CD4-positive, alpha-beta T cell treated with Interleukin-21 for 1 hour (primary cell): ENCODE measurements around the gene KIF7.

ENCODE experiments used
- DNase-seq: peaks from one replicate; pipeline ENCODE4 v3.0.0-alpha.2; 2020

KIF7 gene

DNA sequence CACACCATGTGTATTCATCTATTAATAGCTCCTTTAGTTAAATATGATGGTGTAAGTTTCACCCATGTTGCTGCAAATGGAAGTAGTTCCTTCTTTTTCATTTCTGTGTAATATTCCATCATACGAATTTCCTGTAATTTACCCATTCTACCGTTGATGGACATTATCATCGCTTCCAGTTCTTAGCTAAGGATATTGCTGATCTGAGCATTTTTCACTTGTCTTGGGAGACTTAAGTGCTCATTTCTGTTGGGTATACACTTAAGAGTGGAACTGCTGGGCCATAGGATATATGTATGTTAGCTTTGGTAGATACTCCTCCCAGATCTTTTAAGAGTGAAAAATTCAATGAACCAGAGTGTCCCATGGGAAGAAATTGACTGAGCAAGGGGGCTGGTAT is 12.9 kb upstream of the KIF7 start:
- no peak for DNase-seq

DNA sequence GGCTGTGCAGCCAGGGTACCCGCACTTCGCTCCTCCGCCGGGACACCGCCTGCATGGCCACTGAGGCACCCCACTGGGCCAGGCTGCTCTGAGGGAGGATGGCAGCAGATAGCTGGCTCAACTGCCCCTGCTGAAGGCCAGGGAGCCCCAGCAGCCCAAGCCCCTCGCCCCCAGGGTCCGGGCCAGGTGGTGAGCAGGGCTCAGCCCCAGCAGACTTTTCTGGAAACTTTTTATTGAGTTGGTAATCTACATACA is 12.4 kb upstream of the KIF7 start:
- DNase-seq, result no peak

DNA sequence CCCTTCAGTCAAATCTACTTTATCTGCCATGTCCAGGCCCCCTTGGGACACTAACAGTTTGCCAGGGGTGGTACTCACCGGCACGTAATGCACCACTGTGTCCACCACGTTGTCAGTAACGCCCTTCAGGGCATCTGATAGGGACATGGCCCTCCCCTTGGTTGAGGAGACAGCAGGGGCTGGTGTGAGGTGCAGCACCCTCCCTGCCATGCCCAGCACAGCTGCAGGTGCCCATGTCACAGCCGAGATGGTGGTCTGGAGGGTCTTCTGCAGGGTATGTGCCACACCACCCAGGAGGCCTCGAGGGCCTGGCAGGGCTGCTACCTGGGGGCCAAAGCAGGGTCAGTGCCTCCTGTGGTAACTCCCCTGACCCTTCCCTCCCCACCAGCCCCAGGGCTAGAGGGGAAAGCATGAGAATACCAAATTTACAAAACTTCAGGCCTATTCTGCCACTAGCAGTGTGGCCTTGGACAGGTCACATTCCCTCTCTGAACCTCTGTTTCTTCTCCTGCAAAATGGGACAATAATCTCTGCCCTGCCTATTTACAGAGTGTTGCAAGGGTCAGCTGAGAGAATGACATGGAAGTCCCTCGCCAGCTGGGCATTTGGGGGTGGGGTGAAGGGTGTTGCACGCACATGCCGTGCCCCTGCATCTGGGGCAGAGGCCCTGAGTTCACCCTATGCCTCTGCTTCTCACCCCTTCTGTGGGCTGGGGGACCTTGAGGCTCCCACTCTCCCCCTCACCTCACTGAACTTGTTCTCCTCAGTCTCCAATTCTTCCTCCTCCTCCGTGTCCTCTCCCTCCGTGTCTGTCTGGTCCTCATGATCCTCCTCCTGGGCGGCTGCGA is 11.8 kb upstream of the KIF7 start:
- DNase-seq, result no peak

DNA sequence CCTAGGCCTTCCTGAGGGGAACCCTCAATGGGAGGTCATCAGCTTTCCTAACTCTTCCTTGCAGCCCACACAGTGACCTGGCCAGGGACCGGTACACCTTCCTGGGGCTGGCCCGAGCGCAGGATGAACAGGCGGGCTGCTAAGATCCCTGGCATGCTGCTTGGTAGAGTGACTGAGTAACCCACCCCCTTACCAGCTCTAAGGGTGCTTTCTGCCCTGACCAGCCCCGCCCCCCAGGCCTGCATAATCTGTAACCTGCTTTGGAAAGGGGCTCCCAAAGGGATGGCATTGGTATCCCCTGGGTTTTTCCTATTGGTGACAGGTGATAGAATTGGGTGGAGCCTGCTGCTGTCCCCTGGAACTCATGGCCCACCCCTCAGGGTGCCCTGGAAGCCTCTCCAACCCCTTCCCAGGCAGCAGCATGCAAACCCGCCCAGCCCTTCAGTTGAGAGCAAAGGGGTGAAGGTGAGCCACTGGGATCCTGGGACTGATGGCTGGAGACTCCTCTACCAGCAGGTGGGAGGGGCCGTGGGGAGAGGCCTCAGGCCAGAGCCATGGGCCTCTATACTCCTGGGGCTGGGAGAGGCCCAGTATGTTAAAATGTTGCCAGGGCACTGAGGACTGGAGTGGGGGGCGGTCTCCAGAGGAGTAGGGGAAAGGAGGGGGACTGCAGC is 11.1 kb upstream of the KIF7 start:
- no peak for DNase-seq

DNA sequence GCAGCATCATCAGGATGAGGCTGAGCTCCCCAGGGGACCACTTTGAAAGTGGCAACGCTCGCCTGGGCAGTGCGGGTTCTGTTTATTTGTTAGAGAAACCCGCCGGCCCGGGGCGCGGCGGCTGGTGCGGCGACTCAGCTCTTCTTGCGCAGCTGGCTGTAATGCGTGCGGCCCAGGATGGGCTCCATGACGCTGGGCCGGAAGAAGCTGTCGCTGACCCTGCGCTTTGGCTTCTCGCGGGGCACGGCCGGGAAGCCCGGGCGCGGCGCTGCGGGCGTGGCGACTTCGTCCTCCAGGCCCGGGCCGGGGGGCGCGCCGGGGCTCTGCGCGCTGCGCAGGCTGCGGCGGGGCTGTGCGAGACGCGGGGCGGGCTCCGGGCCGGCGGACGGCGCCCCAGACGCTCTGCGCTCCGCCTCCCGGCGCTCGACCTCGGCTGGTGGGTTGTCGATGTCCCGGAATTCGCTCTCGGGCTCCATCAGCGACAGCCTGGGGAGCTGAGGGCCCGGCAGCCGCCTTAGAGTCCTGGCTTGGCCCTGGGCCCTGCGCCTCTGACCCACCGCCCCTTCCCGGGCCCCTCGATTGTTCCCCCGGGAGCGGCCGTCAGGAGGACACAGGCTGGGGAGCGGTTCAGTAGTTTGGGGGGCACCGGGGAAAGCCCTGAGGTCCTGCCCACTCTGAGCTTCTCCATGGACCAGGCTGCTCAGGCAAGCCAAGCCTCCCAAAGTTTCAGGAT is 10.3 kb upstream of the KIF7 start:
- no peak for DNase-seq

DNA sequence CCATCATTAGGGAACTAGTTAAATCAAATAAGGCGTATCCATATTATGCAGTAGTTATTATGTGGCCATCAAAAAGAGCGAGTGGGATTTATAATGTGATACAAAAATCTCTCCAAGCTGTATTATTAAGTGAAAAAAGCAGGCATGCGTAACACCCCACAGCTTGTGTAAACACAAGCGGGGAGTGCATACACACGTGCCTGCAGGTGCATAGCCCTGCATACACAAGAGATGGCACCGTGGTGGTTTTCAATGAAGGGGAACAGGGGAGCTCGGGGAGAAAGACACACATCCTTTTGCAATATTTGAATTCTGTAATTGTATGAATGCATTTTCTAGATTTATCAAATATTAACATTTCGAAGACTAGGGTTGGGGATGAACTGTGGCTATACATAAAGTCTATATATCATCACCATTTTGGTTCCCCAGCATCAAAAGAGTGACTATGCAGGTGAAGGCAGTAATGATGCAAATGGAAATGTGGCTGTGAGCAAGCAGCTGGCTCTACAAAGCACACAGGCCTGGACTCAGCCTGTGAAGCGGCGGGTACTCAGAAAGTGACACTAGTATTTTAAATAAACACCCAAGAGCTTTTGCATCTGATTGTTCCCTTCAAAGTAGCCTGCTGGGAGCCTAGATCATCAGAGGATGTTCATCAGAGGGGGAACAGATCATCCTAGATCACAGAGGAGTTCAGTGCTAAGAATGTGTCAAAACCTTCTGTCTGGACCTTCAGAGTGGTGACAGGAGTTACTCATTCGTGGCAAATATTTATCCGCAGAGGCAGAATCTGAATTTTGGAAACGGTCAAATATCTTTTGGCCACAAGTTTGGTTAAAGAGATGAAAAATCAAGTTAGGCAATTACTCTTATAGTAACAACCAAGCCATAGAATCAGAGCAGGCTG is 9.4 kb upstream of the KIF7 start:
- no peak for DNase-seq

DNA sequence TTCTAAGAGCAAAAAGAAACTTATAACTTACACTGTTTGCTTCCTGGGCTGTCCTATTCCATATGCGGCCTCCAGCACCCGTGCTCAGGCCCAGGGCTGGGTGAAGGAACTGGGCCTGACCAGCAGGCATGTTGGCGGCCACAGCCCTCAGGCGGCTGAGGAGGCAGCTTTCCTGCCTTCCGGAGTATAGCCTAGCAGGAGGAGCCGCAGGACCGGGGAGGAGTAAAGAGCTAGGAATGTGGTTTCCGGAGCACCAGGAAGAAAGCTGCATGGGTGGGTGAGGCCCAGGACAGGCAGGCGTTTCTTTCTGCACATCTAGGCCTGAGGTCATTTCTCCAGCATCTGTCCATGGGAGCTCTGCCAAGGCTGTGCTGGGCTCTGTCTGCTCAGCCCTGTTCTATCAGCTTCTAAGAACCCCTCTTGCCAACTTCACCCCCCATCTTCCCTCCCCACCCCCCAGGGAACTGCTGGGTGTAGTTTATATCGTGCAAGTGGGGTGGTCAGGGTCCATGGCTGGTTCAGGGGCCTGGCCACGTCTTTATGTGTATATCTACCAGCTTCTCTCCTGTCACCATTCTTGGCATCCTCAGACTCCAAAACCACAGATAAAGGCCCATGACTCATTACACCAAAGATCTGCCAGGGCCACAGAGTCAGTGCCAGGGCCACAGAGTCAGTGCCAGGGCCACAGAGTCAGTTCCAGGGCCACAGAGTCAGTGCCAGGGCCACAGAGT is 7.8 kb upstream of the KIF7 start:
- no peak for DNase-seq

DNA sequence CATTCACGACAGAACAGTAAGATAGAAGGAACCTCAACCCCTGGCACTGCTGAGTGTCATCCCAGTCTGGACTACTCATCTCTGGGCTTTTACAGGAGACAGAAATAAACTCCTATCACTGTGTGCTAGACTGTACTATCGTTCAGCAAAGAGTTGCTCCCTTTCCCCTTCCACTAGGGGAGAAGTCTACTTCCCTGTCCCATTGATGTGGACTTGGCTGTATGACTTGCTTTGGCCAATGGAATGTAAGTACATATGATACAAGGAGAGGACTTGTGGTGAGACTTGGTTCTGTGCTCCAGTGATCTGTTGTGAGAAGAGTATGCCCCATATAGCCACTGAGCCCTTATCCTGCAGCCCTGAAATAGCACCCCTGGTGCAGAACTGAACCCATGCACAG is 5.3 kb upstream of the KIF7 start:
- DNase-seq, result no peak

DNA sequence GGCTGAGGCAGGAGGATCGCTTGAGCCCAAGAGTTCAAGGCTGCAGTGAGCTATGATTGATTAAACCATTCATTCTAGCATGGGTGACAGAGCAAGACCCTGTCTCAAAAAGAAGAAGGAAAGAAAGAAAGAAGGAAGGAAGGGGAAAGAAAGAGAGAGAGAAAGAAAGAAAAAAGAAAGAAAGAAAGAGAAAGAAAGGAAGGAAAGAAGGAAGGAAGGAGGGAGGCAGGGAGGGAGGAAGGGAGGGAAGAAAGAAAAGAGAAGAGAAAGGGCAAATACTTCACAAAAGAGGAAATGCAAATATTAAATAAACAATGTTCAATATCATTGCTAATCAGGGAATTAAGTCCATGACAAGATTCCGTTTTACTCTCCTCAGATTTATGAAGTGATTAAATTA is 4.0 kb upstream of the KIF7 start:
- no peak for DNase-seq

DNA sequence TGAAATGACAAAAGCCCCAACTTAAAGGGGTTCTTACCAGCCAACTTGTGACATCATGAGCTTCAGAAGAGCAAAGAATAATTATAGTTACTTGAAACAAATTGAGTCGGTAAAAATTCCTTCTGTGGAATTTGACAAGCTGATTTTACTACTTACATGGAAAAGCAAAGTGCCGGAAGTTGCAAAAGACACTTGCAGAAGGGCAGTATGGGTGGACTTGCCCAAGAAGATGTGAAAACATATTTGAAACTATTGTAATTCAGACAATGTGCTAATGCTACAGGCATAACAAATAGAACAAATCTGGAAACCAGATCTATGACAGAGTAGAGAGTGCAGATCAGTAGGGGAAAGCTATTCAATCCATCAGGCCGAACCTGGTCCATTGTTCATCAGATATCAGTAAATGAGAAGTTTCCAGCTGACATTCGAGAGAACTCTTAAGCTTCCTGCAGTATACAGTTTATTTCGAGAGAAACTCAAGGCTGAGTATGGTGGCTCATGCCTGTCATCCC is 2.5 kb upstream of the KIF7 start:
- no peak for DNase-seq

DNA sequence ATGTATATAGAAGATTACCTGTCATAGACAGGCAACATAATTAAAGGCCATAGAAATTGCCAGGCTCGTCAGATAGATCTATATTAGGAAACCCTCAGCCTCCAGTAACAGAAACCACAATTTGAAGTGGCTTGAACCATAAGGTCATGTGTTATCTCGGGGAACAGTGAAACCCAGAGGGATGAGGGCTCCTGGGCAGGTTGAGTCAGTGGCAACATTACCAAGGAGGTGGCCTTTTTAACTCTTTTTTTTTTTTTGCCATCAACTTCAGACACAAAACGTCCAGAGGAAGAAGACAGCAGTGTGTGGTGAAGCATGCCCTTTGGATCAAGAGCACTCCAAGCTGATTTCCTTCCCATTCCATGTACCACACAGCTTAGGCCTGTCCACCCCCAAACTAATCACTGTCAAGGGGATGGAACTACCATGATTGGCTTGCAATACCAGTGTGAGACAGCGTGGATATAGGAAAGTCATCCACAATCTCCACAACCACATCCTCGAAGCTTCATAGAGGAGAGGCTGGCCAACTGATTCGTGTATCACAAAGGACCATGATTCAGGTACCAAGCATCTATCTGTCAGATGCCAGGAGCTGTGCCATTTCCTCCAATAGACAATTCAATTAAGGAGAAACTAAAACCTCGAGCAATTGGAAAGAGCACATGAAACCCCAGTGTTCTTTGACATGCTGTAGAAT is 999 bp upstream of the KIF7 start:
- no peak for DNase-seq

DNA sequence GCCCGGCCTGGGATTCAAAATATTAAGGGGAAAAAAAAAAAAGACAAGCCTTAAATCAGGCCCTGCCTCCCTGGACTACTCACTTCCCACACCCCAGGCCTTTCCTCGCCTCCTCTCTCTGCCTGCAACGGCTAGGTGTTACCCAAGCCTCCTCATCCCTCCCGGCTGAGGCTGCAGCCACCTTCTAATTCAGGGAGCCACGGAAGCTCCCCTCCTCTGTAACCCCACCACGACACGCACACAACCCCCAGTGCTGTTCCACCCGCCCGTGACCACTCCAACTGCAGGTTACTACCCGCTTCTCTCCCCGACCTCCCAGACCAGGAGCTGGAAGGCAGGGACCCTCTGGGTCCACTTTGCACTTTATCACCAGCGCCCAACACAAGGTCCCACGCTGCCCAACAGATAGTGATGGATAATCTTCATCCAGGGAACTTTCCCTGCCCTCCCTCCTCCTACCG is 936 bp downstream of the KIF7 start:
- no peak for DNase-seq

DNA sequence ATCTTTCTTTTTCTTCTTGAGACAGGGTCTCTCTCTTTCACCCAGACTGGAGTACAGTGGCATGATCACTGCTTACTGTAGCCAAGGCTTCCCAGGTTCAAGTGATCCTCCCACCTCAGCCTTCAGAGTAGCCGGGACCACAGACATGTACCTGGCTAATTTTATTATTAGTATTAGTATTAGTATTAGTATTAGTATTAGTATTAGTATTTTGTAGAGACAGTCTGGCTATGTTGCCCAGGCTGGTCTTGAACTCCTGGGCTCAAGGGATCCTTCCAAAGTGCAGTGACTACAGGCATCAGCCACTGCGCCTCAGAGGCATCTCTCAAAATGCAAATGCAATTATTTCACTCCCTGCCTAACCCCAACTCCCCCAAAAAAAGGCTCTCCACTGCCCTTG is 1.7 kb downstream of the KIF7 start:
- DNase-seq, result no peak

DNA sequence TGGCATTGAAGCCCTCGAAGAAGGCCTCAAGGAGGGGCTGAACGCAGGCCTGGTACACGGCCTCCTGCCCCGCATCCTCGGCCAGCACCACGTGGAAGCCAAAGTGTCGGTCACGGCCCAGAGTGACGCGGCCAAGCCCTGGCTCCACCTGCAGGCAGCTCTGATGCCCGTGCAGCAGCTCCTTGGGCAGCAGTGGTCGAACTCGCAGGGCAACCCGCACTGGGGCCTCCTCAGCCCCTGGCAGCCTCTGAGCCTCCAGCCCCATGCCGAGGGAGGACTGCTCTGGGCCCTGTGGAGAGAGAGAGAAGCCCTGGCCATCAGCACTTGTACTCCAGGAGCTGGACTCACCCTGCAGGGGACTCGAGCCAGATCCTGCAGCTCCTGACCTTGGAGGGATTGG is 2.6 kb downstream of the KIF7 start:
- no peak for DNase-seq

DNA sequence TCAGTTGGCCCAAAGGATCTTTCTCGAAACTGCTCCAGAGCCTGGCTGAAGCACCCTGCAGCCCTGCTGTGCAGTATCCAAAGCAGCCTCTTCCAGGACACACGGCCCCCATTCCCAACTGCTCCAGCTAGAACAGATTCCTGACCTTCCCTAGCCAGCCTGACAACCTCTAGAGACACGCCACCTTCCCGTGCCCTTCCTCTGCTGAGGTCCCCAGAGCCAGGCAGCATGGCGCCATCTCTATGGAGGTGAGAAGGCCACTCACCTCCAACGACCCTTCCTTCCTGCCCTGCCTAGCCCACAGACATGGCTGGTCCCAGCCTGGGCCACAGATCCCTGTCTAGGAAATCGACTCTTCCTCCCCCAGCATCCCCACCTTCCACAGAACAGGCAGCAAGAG is 3.1 kb downstream of the KIF7 start:
- DNase-seq, result no peak

DNA sequence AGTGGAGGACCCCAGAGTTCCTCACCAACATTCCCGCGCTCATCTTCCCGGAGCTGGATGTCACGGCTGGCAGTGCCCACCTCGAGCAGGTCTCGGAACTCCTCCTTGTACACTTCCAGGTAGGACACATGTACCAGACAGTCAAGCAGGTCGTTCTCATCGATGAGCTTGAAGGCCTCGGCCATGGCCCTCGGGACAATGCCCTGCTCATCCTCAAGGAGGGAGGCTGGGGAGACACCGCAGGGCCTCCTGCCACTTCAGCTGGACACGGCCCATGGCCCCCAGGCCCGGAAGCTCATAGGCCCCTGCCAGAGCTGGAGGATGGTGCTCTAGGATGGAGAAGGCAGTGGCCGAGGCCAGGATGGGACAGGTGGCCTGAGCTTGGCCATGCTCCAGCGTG is 5.6 kb downstream of the KIF7 start:
- no peak for DNase-seq

DNA sequence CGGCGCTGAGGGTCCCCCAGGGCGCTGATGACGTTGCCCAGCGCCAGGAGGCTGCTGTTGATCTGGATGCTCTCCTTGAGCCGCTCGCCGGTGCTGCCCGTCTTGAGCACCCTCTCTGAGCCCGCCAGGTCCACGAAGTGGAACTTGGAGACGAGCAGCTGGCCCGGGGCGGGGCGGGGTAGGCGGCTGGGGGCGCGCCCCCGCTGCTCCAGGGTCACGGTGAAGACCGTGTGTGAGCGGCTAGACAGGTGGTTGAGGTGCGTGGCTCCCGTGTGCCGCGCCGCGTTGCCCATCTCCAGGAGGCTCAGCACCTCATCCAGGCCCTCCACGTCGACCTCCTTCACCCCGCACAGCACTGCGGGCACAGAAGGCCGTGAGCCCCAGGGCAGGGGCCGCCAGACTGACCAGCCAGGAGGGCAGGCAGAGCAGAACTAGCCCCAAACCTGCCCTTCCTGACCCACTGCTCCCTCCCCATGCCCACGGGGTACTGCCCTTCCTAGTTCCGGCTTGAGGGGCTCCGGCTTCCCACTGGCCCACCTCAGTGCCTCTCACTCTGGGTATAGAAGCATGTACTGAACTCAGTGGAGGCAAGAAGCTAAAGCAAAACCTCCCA is 6.1 kb downstream of the KIF7 start:
- no peak for DNase-seq

DNA sequence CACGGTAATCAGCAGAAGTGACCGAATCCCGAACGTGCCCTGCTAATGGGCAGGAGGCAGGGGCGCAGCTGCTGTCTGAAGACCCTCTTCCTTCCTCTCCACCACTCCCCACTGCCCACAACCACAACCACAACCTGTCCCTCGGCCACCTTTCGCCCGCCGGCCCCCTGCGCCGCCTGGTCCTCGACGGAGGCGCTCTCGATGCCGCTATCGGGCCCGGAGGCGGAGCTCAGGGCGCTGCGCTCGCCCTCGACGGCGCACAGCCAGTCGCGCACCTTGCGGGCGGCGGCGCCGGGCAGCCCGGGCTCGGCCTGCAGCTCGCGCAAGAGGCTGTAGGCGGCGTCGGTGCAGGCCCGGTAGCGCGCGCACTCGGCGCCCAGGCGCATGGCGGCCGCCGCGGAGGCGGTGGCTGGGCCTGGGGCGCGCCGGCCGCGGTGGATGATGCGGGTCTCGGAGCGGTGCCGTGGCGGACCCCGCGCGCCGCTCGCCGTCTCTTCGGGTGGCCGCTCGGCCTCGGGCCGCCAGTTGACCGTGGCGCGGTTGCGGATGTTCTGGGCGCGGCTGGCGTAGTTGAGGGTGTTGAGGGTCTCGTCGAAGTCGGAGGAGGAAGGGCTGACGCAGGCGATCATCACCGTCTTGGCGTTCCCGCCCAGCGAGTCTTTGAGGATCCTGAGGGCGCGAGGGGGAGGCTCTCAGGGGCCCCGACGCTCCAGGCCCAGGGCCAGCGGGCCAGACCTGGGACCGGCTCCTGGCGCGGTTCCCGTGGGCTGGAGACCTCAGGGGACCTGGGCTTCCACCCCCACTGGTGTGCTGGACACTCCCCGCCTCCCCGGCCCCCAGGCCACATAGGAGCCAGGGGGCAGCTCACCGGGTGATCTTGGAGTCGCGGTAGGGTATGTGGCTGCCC is 6.9 kb downstream of the KIF7 start:
- no peak for DNase-seq

DNA sequence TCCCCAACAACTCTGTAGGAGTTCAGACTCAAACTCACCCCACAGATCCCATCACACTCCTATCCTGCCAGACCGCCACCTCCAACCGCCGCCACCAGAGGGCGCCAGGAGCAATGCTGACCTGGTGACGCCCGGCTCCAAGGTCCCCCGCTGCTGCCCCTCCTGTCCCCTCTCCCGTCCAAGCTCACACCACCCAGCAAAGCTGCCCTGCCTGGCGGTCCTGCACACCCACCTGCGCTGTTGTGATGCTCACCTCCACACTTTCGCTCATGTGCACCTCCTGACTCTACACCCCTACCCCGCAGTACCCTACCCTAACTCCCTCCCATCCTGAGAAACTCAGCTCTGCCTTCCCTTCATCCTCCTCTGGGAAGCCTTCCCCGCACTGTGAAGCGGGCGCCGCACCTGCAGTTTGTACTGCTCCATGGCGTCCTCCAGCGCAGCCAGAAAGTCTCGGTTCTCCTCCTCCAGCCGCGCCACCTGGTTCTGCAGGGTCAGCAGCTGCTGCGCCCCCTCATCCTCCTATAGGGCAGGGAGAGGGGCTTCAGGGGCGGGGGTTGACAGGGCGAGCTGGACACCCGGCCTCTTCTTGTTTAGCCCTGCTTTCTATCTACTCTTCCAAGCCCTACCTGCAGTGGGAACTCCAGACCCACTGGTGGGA is 7.9 kb downstream of the KIF7 start:
- peak; percentile 37 for DNase-seq
